ENCODE results near the gene LLPH. TPM values are rescaled to one million over a fixed set of nuclear protein-coding genes. Genes with fewer than 3 reads are reported as not detected.

The LLPH gene
- polyA plus RNA-seq, 1 of the 3 experiments (the other 2 are of a cell fraction), result 7.4 TPM

GRCh38 chr12:66132408-66132807 lies 1.9 kb upstream of the LLPH start (continued):
- TF ChIP-seq SIN3A (IDR thresholded peaks at IDR 0.05; ENCODE audit: borderline replicate concordance, low read depth, low read length) (no peak), USF1 (IDR thresholded peaks at IDR 0.05; ENCODE audit: borderline replicate concordance, low read depth) (no peak), MAX (IDR thresholded peaks at IDR 0.05; ENCODE audit: low read depth) (no peak), NRF1 (IDR thresholded peaks at IDR 0.05; ENCODE audit: low read depth, low read length) (no peak)

GRCh38 chr12:66131067-66131688 lies 628 bp upstream of the LLPH start:
- H3K27ac ChIP-seq (ENCODE audit: low read depth in 2 of 2, low read length in 1 of 2), result peak overlapping the region; percentile 65 to 68
- H3K36me3 ChIP-seq (replicated peaks in 1 of 2; ENCODE audit: control insufficient read depth in 1 of 2, insufficient read depth in 2 of 2, low read length in 1 of 2), result peaks cover 23 to 33% of the 10 kb centered on the region in 2 experiments
- no peaks in the 10 kb centered on the region for H3K27me3 ChIP-seq (ENCODE audit: insufficient read depth)
- H3K4me1 ChIP-seq (ENCODE audit: control insufficient read depth in 1 of 2, insufficient read depth in 2 of 2, low read depth in 1 of 2, low read length in 1 of 2), result peaks cover 6 to 16% of the 10 kb centered on the region in 2 experiments; a peak in 3 of 4 replicates
- peak overlapping the region; percentile 79 for H3K9ac ChIP-seq
- DNase-seq, result no peak
- 4% methylated on average over 11 of the region's 11 CpGs for WGBS (ENCODE audit: low lambda C conversion rate)
- H4K20me1 ChIP-seq (ENCODE audit: insufficient read depth), result no peaks in the 10 kb centered on the region
- peaks cover 14% of the 10 kb centered on the region for H3F3A ChIP-seq (replicated peaks; ENCODE audit: insufficient read depth)
- H3K9me3 ChIP-seq, result no peaks in the 10 kb centered on the region
- peak overlapping the region; percentile 90 to 99 for H3K4me3 ChIP-seq (ENCODE audit: low read depth in 2 of 2, low read length in 1 of 2)
- POLR2A ChIA-PET, result interaction anchor here (0.6 to 2.2 kb wide), 2 partner anchors 12 to 38 kb away, joined by 3 to 21 read pairs; partner anchors contain the start of gene TMBIM4
- CTCF ChIA-PET, result interaction anchor here (0.9 to 3.1 kb wide), 3 partner anchors 14 to 123 kb away, joined by 3 to 12 read pairs (median 6); no protein-coding TSS in a partner anchor
- H3K79me2 ChIP-seq (ENCODE audit: insufficient read depth), result peaks cover 58% of the 10 kb centered on the region
- no peaks in the 10 kb centered on the region for H3K9me2 ChIP-seq
- no peak for TF ChIP-seq MXI1 (IDR thresholded peaks at IDR 0.05; ENCODE audit: low read depth, low read length)
- TF ChIP-seq SIN3A (IDR thresholded peaks at IDR 0.05; ENCODE audit: borderline replicate concordance, low read depth, low read length), result 0 out of 2 replicates have a peak, but pooled peaks have one; percentile 2
- no peak for TF ChIP-seq FOSL2 (IDR thresholded peaks at IDR 0.05; ENCODE audit: borderline replicate concordance, low read depth)
- peak overlapping the region; percentile 91 for H2AFZ ChIP-seq (ENCODE audit: low read depth)
- peak overlapping the region; percentile 88 for H3K4me2 ChIP-seq

- Histone ChIP-seq H3K27me3 (ENCODE audit: insufficient read depth) (no peaks in the 10 kb centered on the region), H3K9me2 (no peaks in the 10 kb centered on the region), H3K27ac (ENCODE audit: low read depth in 2 of 2, low read length in 1 of 2) (peak overlapping the region; percentile 51 to 65; a peak in 2 of 4 replicates), H3F3A (replicated peaks; ENCODE audit: insufficient read depth) (peaks cover 14% of the 10 kb centered on the region), H4K20me1 (ENCODE audit: insufficient read depth) (no peaks in the 10 kb centered on the region), H3K9ac (peak overlapping the region; percentile 79), H3K36me3 (replicated peaks in 1 of 2; ENCODE audit: control insufficient read depth in 1 of 2, insufficient read depth in 2 of 2, low read length in 1 of 2) (peaks cover 28 to 36% of the 10 kb centered on the region in 2 experiments), H2AFZ (ENCODE audit: low read depth) (no peak overlapping the region), H3K9me3 (no peaks in the 10 kb centered on the region), H3K79me2 (ENCODE audit: insufficient read depth) (peaks cover 69% of the 10 kb centered on the region), H3K4me1 (ENCODE audit: control insufficient read depth in 1 of 2, insufficient read depth in 2 of 2, low read depth in 1 of 2, low read length in 1 of 2) (peaks cover 6 to 16% of the 10 kb centered on the region in 2 experiments; a peak in 3 of 4 replicates), H3K4me2 (peak overlapping the region; percentile 88), H3K4me3 (ENCODE audit: low read depth in 2 of 2, low read length in 1 of 2) (peak overlapping the region; percentile 90 to 99)
- CTCF ChIA-PET, result interaction anchor here (3.1 kb wide), 1 partner anchor 15 kb away, joined by 12 read pairs; no protein-coding TSS in a partner anchor
- peak; percentile 20 for DNase-seq
- under 1% methylated on average over 8 of the region's 8 CpGs for whole genome bisulfite sequencing (ENCODE audit: low lambda C conversion rate)
- TF ChIP-seq MXI1 (IDR thresholded peaks at IDR 0.05; ENCODE audit: low read depth, low read length) (no peak), ZBTB33 (IDR thresholded peaks at IDR 0.05; ENCODE audit: borderline replicate concordance, low read depth) (no peak), TCF12 (IDR thresholded peaks at IDR 0.05) (no peak), FOSL2 (IDR thresholded peaks at IDR 0.05; ENCODE audit: borderline replicate concordance, low read depth) (no peak), EZH2phosphoT487 (IDR thresholded peaks at IDR 0.05; ENCODE audit: borderline replicate concordance, low read depth) (no peak)
- TF ChIP-seq, protein P1, sequence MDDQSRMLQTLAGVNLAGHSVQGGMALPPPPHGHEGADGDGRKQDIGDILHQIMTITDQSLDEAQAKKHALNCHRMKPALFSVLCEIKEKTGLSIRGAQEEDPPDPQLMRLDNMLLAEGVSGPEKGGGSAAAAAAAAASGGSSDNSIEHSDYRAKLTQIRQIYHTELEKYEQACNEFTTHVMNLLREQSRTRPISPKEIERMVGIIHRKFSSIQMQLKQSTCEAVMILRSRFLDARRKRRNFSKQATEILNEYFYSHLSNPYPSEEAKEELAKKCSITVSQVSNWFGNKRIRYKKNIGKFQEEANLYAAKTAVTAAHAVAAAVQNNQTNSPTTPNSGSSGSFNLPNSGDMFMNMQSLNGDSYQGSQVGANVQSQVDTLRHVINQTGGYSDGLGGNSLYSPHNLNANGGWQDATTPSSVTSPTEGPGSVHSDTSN (IDR thresholded peaks at IDR 0.05), result no peak
- POLR2A ChIA-PET, result interaction anchor here (2.2 kb wide), 1 partner anchor 40 kb away, joined by 21 read pairs; the partner anchor contains the start of gene TMBIM4
Measured at GRCh38 chr12:66129934-66130266, 650 bp downstream of the LLPH start.

All from SK-N-SH (cell line).